Epithelial cell of esophagus (primary cell): ENCODE measurements around the gene TSPAN18.

Experiments
- DNase-seq: peaks from one replicate; pipeline ENCODE4 v3.0.0; 2010; ENCODE audit warnings: low read depth
- H3K4me3 ChIP-seq: 2 replicates; pipeline ENCODE4 v1.5.1; 2011; ENCODE audit warnings: mild to moderate bottlenecking, low read length, control low read depth
- CTCF ChIP-seq: IDR thresholded peaks from 2 replicates; pipeline ENCODE4 v1.5.1; 2011; ENCODE audit warnings: low read depth, mild to moderate bottlenecking, low read length, control low read depth, inconsistent platforms; ENCODE audit not compliant: insufficient read depth; ENCODE audit errors: missing control alignments

The TSPAN18 gene

GRCh38 chr11:44791316-44791925 lies 64.7 kb downstream of the TSPAN18 start:
- DNase-seq, result no peak
- no peak for TF ChIP-seq CTCF
- H3K4me3 ChIP-seq, result no peak overlapping the region

GRCh38 chr11:44792171-44792570 lies 65.4 kb downstream of the TSPAN18 start:
- TF ChIP-seq CTCF, result no peak
- DNase-seq, result no peak
- no peak overlapping the region for H3K4me3 ChIP-seq

GRCh38 chr11:44793350-44794090 lies 66.8 kb downstream of the TSPAN18 start:
- no peak overlapping the region for H3K4me3 ChIP-seq
- TF ChIP-seq CTCF, result no peak
- no peak for DNase-seq

- no peak for TF ChIP-seq CTCF
- H3K4me3 ChIP-seq, result no peak overlapping the region
- DNase-seq, result no peak
These were observed 69.2 kb downstream of the TSPAN18 start for GRCh38 chr11:44795803-44796535.

- DNase-seq, result no peak
- H3K4me3 ChIP-seq, result no peak overlapping the region
- TF ChIP-seq CTCF, result no peak
These were observed 70.3 kb downstream of the TSPAN18 start for GRCh38 chr11:44797051-44797450.

GRCh38 chr11:44797886-44798606 lies 71.3 kb downstream of the TSPAN18 start:
- TF ChIP-seq CTCF, result no peak
- DNase-seq, result no peak
- H3K4me3 ChIP-seq, result no peak overlapping the region
